ENCODE measurements around the gene HAP1.

GRCh38 chr17:41771389-41772206 lies 37.2 kb upstream of the HAP1 start:
- TF ChIP-seq CTCF (IDR thresholded peaks at IDR 0.05) (no peak), POLR2A (IDR thresholded peaks at IDR 0.05) (no peak)

Data from heart left ventricle (tissue), 13 donors.